ENCODE results near the gene ADGRG1.

GRCh38 chr16:57667526-57668262, 39.3 kb downstream of the ADGRG1 start:
- TF ChIP-seq EZH2 (optimal IDR thresholded peaks at IDR 0.05; ENCODE audit: low read depth, low read length), result no peak
- no peak for TF ChIP-seq EZH2phosphoT487 (IDR thresholded peaks at IDR 0.05; ENCODE audit: low read length)
- peak; percentile 37 for TF ChIP-seq CTCF (IDR thresholded peaks at IDR 0.05; ENCODE audit: low read length)
